GM19372 (cell line): Measurements from ENCODE around the gene TMEM266.

ENCODE experiments used
- ATAC-seq: cut with Tn5 transposase; IDR thresholded peaks from one replicate; pipeline ENCODE4 v1.9.1; 2021; ENCODE audit warnings: mild to moderate bottlenecking, low read depth, moderate library complexity; ENCODE audit not compliant: unreplicated experiment

The TMEM266 gene

DNA sequence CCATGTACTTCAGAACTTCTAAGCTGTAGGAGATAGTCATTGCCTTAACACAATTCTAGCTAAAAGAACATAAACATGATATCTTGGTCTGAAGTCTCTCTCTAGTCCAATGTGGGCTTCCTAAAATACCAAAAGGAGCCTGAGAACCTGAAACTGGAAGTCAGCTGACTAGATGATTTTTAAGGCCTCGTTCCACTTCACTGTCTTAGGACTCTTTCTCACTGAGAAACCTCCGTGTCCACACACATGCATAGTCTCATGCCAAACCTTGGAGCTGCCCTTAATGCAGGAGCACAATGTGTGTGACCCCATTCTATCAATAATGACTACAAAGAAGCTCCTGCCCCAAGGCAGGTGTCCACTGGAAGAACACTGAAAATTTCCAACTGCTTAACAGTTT lies 163.7 kb downstream of the TMEM266 start:
- ATAC-seq = no peak

- no peak for ATAC-seq
Observed at GRCh38 chr15:76229266-76229665, 169.5 kb downstream of the TMEM266 start.

DNA sequence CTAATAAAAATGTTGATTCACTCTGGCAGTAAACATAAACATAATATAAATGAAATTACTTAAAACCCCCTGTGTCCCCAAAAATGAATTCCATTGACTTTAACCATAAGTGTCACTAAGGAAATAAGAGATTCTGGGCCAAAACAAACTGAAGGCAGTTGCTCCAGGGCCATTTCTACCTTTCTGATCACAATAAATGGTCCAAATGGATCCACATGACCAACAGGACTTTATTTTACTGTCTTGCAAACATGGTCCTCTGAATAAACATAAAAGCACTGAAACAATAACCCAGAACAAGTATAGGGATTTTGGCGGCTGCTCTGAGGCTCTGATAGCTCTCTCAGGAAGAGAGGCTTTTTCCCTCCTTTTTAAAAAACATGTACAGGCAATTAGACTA lies 174.1 kb downstream of the TMEM266 start:
- ATAC-seq = no peak

- ATAC-seq = no peak
Observed at GRCh38 chr15:76234337-76234889, 174.6 kb downstream of the TMEM266 start.

- no peak for ATAC-seq
Observed at GRCh38 chr15:76235186-76235826, 175.5 kb downstream of the TMEM266 start.

DNA sequence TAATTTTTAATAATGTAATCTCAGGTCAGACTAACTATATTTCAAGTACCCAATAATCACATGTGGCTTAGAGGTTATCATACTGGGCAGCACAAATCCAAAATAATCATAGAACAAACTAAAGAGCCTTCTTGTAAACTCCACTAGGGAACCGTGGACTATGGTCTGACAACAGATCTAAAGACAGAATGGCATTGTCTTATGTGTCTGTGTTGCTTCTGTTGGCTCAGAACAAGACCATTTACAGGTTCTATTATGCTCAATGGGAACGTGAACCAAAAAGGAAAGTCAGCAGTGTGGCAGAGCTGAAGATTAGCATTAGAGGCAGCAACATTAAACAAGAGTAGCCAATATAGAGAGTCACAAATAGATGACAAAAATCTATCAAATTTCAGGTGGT lies 176.6 kb downstream of the TMEM266 start:
- ATAC-seq = no peak

GRCh38 chr15:76239786-76240185 lies 180.0 kb downstream of the TMEM266 start:
- ATAC-seq = no peak

DNA sequence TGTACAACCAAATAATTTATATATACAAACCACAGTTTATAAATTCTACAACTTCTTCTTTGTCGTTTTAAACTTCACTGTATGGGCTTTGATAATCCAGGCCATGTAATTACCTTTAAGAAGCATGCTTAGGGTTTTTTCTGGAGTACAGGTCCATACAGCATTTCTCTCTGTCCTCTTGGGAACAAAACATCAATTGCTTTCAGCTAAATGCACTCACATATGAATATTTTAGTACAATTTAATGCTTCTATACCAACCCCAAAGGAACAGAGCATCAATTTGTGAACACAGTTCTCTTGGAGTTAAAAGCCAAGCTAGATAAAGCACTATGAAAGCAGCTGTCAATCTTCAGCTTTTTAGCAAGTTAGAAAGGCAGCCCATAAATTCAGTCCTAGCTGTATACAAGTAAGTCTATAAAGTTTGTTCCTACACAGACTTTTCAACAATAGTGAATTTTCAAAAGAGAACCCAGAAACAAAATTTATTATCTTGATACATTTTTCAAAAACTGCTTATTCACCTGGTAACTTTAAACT lies 185.4 kb downstream of the TMEM266 start:
- no peak for ATAC-seq

DNA sequence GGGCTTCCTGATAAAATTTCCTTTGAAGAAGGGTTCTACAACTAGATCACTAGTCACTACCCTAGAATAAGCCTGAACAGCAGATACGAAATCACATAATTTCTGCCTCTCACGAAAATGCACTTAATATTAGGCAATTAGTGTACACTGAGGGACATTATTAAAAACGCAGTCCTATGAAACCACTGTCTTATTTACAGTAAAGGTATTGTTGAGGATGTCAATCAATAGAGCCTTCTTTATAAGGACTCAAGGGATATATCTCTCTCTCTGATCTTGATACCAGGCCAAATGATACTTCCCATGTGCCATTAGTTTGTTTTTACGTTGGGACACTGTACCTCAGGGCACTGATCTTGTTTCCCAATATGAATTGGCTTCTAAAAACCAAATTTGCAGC lies 191.9 kb downstream of the TMEM266 start:
- ATAC-seq = no peak

- no peak for ATAC-seq
Observed at GRCh38 chr15:76252249-76252648, 192.5 kb downstream of the TMEM266 start.

DNA sequence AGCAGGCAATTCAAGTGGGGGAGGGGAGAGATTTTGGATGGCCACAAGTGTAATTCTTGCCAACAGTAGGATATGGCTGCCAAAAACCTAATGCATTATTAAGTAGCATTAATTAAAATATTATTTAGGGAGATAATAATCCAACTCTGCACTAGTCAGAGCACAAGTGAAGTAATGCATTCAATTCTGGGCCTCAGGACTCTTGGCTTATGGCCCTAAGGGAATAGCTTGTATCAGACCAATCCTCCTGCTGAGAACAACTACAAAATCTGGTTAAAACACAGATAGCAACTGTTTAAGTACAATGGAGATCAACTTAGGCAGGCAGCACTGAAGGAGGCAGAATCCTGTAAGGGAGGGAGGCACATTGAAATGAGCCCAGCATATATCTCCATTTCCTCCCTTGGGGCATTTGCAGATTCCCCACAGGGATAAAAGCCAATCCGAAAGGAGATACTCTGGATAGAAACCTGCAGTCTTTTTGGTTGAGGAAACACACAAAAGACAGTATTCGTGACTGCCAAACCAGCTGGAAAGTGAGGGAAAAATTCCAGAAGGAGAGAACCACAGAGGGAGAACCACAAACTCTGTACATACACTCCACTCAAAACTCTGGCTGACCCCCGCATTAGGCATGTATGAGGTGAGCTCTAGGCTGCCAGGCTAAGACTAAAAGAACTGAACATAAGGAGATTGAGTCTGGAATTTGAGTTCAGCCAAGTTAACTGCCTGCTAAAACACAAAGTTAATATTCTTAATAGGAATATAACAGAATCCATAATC lies 194.1 kb downstream of the TMEM266 start:
- ATAC-seq = no peak
